Endothelial cell (in vitro differentiated cells): ENCODE measurements around the gene CCDC171. TPM values are rescaled to one million over a fixed set of nuclear protein-coding genes. Genes with fewer than 3 reads are reported as not detected.

ENCODE experiments used
- DNase-seq: peaks from one replicate; pipeline ENCODE4 v3.0.0; 2021; ENCODE audit warnings: low spot score
- H3K27ac Mint-ChIP-seq: one replicate; pipeline ENCODE4 v1.8.0; 2021; ENCODE audit warnings: mixed read lengths, inconsistent platforms; ENCODE audit not compliant: unreplicated experiment
- H3K27me3 Mint-ChIP-seq: one replicate; pipeline ENCODE4 v1.8.0; 2021; ENCODE audit warnings: mild to moderate bottlenecking, moderate library complexity, mixed read lengths, inconsistent platforms; ENCODE audit not compliant: unreplicated experiment
- H3K36me3 Mint-ChIP-seq: one replicate; pipeline ENCODE4 v1.8.0; 2021; ENCODE audit warnings: mild to moderate bottlenecking, low read depth, mixed read lengths, inconsistent platforms; ENCODE audit not compliant: unreplicated experiment
- H3K4me1 Mint-ChIP-seq: one replicate; pipeline ENCODE4 v1.8.0; 2021; ENCODE audit warnings: mild to moderate bottlenecking, mixed read lengths, inconsistent platforms; ENCODE audit not compliant: unreplicated experiment
- H3K4me3 Mint-ChIP-seq: one replicate; pipeline ENCODE4 v1.8.0; 2021; ENCODE audit warnings: mild to moderate bottlenecking, mixed read lengths, inconsistent platforms; ENCODE audit not compliant: unreplicated experiment
- H3K9me3 Mint-ChIP-seq: one replicate; pipeline ENCODE4 v1.8.0; 2021; ENCODE audit warnings: mixed read lengths, inconsistent platforms; ENCODE audit not compliant: unreplicated experiment
- CTCF ChIP-seq: fragments of 200-600 bp; sonication (generic); IDR thresholded peaks from one replicate; pipeline ENCODE4 v1.5.0; 2021; ENCODE audit warnings: antibody characterized with exemption; ENCODE audit not compliant: unreplicated experiment
- long read RNA-seq: library from polyadenylated mRNA; unstranded; transcript quantifications from one replicate; pipeline ENCODE4 v2.0.0, GENCODE V29; 2020; ENCODE audit not compliant: unreplicated experiment
- total RNA-seq: library from RNA; stranded (reverse); fragmentation: NEBNext Ultra II Directional; extraction: Animal tissue kit (Norgen Biotek cat#: 25700); gene quantifications from one replicate; pipeline ENCODE4 v1.2.1, GENCODE V29; 2021; ENCODE audit not compliant: unreplicated experiment

The CCDC171 gene
- total RNA-seq: 6.5 TPM
- long read RNA-seq, partial matches to known transcripts: 3 of 5 reads
- long read RNA-seq, other reads (novel, unspliced or antisense): 2 of 5 reads

DNA sequence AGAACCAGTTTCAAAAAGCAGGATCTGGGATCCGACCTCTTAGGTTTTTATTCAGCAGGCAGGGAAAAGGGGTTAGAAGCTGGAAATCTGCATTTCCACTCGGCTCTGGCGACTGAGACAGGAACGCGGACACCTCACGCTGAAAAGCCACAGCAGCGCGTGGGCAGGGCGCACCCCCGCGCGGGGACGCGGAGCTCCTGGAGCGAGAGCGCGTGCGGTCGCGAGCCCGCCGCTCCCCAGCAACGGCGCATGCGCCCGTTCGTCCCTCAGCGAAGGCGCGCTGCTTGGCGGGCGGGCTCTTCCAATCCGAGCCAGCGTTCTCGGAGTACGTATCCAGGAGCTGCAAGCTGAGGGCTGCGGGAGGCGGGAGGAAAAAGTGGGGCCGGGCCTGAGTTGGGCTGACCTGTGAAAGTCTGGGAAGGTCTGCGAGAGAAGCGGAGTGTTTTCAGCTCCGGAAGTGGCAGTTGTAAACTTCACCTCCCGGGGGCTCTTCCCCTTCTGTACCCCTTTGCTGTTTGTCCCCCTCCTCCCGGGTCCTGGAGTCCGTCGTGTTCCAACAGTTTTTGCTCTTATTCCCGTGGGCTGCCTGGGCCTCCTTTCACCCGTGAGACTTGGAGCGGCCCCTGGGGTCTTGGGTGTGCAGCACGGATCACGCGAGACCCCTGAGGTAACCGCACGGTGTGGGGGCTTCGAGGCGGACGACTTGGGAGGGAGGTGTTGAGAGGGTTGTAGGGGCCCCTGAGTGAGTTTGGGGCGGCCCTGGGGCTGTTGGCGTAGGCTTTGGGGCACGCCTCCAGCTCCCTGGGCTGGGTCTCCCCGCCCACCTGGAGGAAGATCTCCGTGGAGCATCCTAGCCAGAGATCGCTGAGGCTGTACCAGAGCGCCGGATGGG is at the start of gene CCDC171:
Gene CCDC171, plus strand, starts transcription at position 408 of the 892 bp plus-strand sequence. CDS start 11,046 bp downstream, outside the sequence.
- Mint-ChIP-seq H3K9me3 (no peaks in the 10 kb centered on the region), H3K27me3 (peaks cover 6% of the 10 kb centered on the region), H3K27ac (peak within 1 kb of the TSS; percentile 99), H3K36me3 (peaks cover 5% of the 10 kb centered on the region), H3K4me1 (peaks cover 24% of the 10 kb centered on the region), H3K4me3 (peak within 1 kb of the TSS; percentile 91)
- peak; percentile 90 for DNase-seq
- no peak for TF ChIP-seq CTCF

DNA sequence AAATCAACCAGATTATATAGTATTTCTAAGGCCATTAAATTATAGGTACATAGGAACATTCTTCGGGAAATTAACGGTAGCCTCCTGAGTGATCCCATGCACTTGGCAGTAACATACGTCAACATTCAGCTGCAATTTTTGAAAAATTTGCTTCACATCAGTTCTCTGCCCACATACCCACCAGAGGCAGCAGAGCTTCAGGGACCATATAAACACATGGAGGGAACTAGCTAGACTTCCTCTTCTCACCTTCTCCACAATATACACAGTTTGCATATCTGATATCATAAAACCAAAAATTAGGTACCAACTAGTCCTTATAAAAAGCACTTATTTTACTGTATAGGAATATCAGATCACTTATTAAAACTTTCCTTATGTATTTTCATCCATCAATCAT is 46.9 kb upstream of the CCDC171 start:
- peaks cover 13% of the 10 kb centered on the region for H3K36me3 Mint-ChIP-seq
- DNase-seq: no peak
- no peak for TF ChIP-seq CTCF
- peaks cover 16% of the 10 kb centered on the region for H3K4me1 Mint-ChIP-seq
- no peak overlapping the region for H3K4me3 Mint-ChIP-seq
- H3K27ac Mint-ChIP-seq: no peak overlapping the region
- peaks cover 7% of the 10 kb centered on the region for H3K27me3 Mint-ChIP-seq
- H3K9me3 Mint-ChIP-seq: no peaks in the 10 kb centered on the region

GRCh38 chr9:15509931-15510788 is 42.7 kb upstream of the CCDC171 start:
- DNase-seq: peak; percentile 40
- H3K4me3 Mint-ChIP-seq: peak overlapping the region; percentile 99
- peaks cover 32% of the 10 kb centered on the region for H3K4me1 Mint-ChIP-seq
- peak overlapping the region; percentile 97 for H3K27ac Mint-ChIP-seq
- TF ChIP-seq CTCF: no peak
- no peaks in the 10 kb centered on the region for H3K9me3 Mint-ChIP-seq
- H3K27me3 Mint-ChIP-seq: peaks cover 12% of the 10 kb centered on the region
- H3K36me3 Mint-ChIP-seq: peaks cover 13% of the 10 kb centered on the region

GRCh38 chr9:15510789-15511575 is 41.9 kb upstream of the CCDC171 start, which contains the start of gene PSIP1:
Gene PSIP1, minus strand, starts transcription at chr9:15510970. Its CDS starts 782 bp downstream, at chr9:15510188.
- no peaks in the 10 kb centered on the region for H3K9me3 Mint-ChIP-seq
- peak within 1 kb of the TSS; percentile 98 for H3K27ac Mint-ChIP-seq
- peak; percentile 75 for DNase-seq
- peak; percentile 24 for TF ChIP-seq CTCF
- peak within 1 kb of the TSS; percentile 99 for H3K4me3 Mint-ChIP-seq
- H3K36me3 Mint-ChIP-seq: peaks cover 11% of the 10 kb centered on the region
- H3K4me1 Mint-ChIP-seq: peaks cover 32% of the 10 kb centered on the region
- H3K27me3 Mint-ChIP-seq: peaks cover 12% of the 10 kb centered on the region
